HEK293 (cell line): ENCODE measurements around the gene OLIG1.

Source experiments
- ZBTB48 ChIP-seq: fragments of 450-650 bp; formaldehyde crosslinking; IDR thresholded peaks from 2 replicates; pipeline ENCODE4 v1.5.1; 2016; ENCODE audit warnings: missing biosample characterization, missing genetic modification characterization
- ZNF157 ChIP-seq: fragments of 450-650 bp; formaldehyde crosslinking; IDR thresholded peaks from 2 replicates; pipeline ENCODE4 v1.5.1; 2016; ENCODE audit warnings: missing biosample characterization, missing genetic modification characterization
- ZNF510 ChIP-seq: fragments of 450-650 bp; formaldehyde crosslinking; IDR thresholded peaks from 2 replicates; pipeline ENCODE4 v1.5.1; 2018; ENCODE audit warnings: mild to moderate bottlenecking, missing genetic modification characterization, missing biosample characterization; ENCODE audit not compliant: insufficient replicate concordance
- TF ChIP-seq, protein P1 (sequence below): fragments of 450-650 bp; formaldehyde crosslinking; IDR thresholded peaks from 2 replicates; pipeline ENCODE4 v1.5.1; 2016; ENCODE audit warnings: missing biosample characterization, missing genetic modification characterization
- TF ChIP-seq, protein P2 (sequence below): fragments of 450-650 bp; formaldehyde crosslinking; IDR thresholded peaks from 2 replicates; pipeline ENCODE4 v1.5.1; 2016; ENCODE audit warnings: missing biosample characterization, missing genetic modification characterization

DNA sequence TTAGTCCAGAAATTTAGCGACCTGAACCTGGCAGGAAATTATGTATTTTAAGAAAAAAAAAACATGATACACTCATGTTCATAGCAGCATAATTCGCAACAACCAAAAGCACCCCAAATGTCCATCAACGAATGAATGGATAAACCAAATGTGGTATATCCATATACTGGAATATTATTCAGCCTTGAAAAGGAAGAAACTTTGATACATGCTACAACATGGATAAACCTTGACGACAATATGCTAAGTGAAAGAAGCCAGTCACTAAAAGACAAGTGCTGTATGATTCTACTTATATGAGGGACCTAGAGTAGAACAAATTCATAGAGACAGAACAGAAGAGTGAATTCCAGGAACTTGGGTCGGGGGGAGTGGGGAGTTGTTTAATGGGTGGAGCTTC lies 698 bp upstream of the OLIG1 start:
- TF ChIP-seq, protein P1, sequence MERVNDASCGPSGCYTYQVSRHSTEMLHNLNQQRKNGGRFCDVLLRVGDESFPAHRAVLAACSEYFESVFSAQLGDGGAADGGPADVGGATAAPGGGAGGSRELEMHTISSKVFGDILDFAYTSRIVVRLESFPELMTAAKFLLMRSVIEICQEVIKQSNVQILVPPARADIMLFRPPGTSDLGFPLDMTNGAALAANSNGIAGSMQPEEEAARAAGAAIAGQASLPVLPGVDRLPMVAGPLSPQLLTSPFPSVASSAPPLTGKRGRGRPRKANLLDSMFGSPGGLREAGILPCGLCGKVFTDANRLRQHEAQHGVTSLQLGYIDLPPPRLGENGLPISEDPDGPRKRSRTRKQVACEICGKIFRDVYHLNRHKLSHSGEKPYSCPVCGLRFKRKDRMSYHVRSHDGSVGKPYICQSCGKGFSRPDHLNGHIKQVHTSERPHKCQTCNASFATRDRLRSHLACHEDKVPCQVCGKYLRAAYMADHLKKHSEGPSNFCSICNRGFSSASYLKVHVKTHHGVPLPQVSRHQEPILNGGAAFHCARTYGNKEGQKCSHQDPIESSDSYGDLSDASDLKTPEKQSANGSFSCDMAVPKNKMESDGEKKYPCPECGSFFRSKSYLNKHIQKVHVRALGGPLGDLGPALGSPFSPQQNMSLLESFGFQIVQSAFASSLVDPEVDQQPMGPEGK (tag by site-specific recombination), result no peak
- TF ChIP-seq ZBTB48 (tag by site-specific recombination) (no peak), ZNF510 (tag by site-specific recombination) (no peak), ZNF157 (tag by site-specific recombination) (no peak)
- TF ChIP-seq, protein P2, sequence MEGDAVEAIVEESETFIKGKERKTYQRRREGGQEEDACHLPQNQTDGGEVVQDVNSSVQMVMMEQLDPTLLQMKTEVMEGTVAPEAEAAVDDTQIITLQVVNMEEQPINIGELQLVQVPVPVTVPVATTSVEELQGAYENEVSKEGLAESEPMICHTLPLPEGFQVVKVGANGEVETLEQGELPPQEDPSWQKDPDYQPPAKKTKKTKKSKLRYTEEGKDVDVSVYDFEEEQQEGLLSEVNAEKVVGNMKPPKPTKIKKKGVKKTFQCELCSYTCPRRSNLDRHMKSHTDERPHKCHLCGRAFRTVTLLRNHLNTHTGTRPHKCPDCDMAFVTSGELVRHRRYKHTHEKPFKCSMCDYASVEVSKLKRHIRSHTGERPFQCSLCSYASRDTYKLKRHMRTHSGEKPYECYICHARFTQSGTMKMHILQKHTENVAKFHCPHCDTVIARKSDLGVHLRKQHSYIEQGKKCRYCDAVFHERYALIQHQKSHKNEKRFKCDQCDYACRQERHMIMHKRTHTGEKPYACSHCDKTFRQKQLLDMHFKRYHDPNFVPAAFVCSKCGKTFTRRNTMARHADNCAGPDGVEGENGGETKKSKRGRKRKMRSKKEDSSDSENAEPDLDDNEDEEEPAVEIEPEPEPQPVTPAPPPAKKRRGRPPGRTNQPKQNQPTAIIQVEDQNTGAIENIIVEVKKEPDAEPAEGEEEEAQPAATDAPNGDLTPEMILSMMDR (tag by site-specific recombination), result no peak
